ENCODE results near the gene QRSL1.
A peak's percentile ranks its signal among the peaks of the same experiment; 100 is the strongest.
"Not testable (repeated sequence)": the region's sequence is repeated elsewhere in the genome, so short reads cannot be mapped to it uniquely, and the experiment has no call there.

Gene QRSL1, protein sequence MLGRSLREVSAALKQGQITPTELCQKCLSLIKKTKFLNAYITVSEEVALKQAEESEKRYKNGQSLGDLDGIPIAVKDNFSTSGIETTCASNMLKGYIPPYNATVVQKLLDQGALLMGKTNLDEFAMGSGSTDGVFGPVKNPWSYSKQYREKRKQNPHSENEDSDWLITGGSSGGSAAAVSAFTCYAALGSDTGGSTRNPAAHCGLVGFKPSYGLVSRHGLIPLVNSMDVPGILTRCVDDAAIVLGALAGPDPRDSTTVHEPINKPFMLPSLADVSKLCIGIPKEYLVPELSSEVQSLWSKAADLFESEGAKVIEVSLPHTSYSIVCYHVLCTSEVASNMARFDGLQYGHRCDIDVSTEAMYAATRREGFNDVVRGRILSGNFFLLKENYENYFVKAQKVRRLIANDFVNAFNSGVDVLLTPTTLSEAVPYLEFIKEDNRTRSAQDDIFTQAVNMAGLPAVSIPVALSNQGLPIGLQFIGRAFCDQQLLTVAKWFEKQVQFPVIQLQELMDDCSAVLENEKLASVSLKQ

GRCh38 chr6:106629103-106629858 lies at the start of gene QRSL1, which contains the start of gene RTN4IP1:
Gene QRSL1, plus strand, starts transcription at chr6:106629578. Its CDS starts 104 bp downstream, at chr6:106629682.
Gene RTN4IP1, minus strand, starts transcription at chr6:106629498. Its CDS starts 477 bp downstream, at chr6:106629021.
- DNase-seq = peak; percentile 95

GRCh38 chr6:106581468-106581867 lies 47.9 kb upstream of the QRSL1 start:
- no peak for DNase-seq

- DNase-seq = no peak
Measured at GRCh38 chr6:106586815-106587415, 42.5 kb upstream of the QRSL1 start.

- not testable (repeated sequence) for DNase-seq
Measured at GRCh38 chr6:106588937-106589336, 40.4 kb upstream of the QRSL1 start.

DNA sequence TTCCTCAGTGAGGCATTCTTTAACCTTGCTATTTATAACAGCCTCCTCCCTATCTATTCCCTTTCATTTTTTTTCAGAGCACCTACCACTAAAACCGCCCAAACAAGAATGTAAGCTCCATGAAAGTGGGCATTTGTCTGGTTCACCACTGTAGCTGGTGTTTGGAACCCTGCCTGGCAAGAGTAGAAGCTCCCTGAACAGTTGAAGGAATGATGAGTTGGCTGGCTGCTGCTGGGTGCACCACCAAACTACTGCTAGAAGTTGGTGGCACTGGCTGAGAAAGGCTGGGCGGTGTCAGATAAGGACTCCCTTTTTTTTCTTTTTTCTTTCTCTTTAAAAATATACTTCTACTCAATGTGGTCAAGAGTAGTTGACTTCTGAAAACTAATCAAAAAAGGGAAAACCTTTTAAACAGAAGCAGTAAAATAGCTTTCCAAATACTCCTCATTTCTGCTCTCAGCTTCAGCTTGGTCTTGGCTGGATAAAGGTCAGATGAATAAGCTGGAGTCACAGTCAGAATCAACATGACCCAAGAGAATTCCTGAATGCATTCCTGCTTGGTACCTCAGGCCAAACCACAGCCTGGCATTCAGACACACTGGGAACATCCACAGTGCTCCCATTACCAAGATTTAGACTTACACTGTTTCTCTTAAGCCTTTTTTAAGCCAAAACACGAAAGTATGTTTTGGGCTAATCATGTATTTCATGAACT lies 38.1 kb upstream of the QRSL1 start:
- peak; percentile 49 for DNase-seq

DNA sequence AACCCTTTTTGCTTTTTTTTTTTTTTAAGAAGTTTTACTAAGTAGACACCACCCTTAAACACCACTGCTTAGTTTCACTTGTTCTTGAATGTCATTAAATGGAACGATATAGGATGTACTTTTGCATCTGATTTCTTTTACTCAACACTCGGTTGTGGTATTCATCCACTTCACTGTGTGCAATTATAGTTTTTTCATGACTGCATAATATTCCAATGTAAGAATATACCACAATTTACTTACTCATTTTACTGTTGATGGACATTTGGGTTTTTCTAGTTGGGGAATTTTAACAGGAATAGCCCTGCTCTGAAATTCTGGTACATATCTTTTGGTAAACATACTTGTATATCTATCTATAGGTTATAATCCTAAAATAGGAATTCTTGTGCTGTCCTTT lies 29.9 kb upstream of the QRSL1 start:
- no peak for DNase-seq

DNA sequence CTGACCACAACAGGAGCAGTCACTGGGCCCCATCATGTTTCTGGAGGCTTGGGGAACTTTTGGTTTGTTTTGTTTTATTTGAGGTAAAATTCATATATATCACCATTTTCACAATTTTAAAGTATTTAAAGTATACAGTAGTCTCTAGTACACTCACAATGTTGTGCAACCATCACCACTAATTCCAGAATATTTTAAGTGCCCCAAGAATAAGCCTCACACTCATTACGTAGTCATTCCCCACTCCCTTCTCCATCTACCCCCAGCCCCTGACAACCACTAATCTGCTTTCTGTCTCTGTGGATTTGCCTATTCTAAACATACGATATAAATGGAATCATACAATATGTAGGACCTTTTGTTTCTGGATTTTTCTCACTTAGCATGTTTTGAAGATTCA lies 29.0 kb upstream of the QRSL1 start:
- DNase-seq = no peak

DNA sequence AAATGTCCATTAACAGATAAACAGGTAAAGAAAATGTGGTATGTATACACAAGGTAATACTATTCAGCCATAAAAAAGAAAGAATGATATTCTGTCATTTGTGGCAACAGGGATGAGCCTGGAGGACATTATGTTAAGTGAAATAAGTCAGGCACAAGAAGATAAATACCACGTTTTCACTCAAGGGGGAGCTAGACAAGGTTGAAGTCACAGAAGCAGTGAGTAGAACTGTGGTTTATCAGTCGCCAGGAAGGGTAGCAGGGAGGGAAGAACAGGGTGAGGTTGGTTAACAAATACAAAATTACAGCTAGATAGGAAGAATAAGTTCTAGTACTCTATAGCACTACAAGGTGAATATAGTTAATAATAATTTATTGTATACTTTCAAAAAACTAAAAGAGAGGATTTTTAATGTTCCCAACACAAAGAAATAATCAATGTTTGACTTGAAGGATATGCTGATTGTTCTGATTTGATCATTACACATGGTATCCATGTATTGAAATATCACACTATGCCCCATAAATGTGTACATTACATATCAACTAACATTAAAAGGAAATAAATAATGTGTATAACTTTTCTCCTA lies 21.2 kb upstream of the QRSL1 start:
- peak; percentile 85 for DNase-seq

- peak; percentile 23 for DNase-seq
Measured at GRCh38 chr6:106609699-106610098, 19.7 kb upstream of the QRSL1 start.

GRCh38 chr6:106611030-106611429 lies 18.3 kb upstream of the QRSL1 start:
- DNase-seq = no peak

GRCh38 chr6:106612671-106613416 lies 16.5 kb upstream of the QRSL1 start:
- no peak for DNase-seq

- no peak for DNase-seq
Measured at GRCh38 chr6:106613590-106613989, 15.8 kb upstream of the QRSL1 start.

DNA sequence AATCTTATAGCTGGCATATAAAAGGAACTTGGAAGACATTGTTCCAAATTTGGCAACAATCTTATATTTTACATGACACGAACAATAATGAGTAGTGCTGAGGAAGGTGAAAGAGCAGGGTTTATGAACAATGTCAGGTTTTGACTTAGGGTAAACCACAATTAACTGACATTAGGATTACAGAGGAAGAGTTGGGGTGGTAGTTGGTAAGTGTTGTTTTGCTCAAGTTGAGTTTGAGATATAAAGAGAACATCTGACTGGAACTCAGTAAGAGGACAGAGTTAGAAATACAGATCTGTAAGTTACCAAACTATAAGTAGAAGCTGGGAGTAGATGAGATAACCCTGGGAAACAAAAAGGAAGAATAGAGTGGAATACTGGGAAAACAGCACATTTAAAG lies 15.2 kb upstream of the QRSL1 start:
- DNase-seq = no peak

GRCh38 chr6:106614592-106615257 lies 14.7 kb upstream of the QRSL1 start:
- no peak for DNase-seq

DNA sequence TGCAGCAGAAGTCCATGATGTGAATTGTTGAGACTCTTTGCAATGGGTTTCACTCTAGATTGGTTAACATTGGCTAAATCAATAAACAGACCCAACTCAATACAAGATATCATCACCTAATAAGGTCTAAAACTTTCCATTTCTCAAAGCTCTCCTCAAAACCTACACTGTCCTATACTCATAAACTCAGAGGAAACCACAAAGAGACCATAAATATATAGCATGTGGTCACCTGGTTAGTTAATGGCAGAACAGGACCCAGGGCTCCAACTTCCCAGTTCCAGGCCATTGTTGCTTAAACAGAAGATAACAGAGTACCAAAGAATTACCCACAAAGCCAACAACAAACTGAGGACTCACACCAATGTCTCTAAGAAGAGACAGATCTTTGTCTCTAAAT lies 12.1 kb upstream of the QRSL1 start:
- DNase-seq = no peak

DNA sequence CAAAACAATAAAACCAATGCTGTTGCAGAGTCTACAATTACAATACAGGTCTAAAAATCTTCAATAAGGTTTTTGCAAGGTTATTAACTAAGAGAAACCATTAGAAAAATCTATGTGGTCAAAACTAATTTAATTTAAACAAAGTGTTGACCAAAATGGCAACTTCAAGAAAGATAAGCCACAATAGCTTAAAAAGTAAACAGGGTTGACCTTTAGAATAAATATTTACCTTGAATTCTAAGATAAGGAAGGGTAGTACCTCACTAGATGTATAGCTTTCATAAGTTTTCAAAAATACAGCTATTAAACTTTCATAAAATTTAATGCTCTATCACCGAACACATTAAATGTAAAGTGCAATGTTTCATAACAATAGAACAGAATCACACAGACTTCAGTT lies 11.5 kb upstream of the QRSL1 start:
- DNase-seq = no peak

GRCh38 chr6:106618324-106618723 lies 11.1 kb upstream of the QRSL1 start:
- no peak for DNase-seq

DNA sequence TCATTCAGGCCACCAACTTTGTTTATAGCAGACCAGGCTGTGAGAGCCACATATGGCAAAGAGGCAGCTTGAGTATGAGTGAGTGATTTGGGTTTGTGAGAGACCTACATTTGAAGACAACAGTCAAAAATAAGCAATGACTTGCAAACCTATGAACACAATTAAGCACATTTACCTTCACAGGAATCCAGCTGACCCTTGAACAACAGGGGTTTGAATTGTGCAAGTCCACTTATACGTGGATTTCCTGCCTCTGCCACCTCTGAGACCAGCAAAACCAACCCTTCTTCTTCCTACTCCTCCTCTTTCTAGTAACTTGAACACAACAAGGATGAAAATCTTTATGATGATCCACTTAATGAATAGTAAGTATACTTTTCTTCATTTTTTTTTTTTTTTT lies 10.2 kb upstream of the QRSL1 start:
- DNase-seq = no peak

- no peak for DNase-seq
Measured at GRCh38 chr6:106620931-106621672, 8.3 kb upstream of the QRSL1 start.

DNA sequence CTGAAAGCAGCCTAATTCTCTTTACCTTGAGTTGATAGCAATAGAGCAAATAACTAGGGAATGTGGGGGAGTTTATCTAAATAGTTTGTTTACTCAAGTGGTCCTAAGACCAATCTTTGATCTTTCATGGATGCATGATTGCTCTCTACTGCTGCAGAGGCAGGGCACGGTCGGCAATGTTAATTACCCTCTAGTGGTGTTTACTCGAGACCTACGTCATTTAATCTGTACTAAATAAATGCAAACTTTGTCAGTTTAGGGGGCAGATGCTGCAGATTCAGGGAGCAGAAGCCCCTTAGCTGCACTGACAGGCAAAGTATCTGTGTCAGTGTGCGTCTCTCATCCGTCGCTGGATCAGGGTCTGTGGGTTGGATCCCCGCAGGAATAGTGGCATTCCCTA lies 7.0 kb upstream of the QRSL1 start:
- DNase-seq = no peak

Data from hematopoietic multipotent progenitor cell treated with erythropoietin and hydrocortisone succinate and interleukin-3 and kit ligand, for 8 days (in vitro differentiated cells).